ENCODE results near the gene FBXO47.
A peak's percentile ranks its signal among the peaks of the same experiment; 100 is the strongest.

The FBXO47 gene

GRCh38 chr17:38967290-38967738 is at the start of gene FBXO47:
FBXO47 (minus strand) TSS chr17:38967403; CDS start chr17:38963025, 4,378 bp downstream.
- DNase-seq (ENCODE audit: low spot score), result no peak

GRCh38 chr17:39016193-39017153 is 49.3 kb upstream of the FBXO47 start:
- DNase-seq (ENCODE audit: low spot score), result no peak

GRCh38 chr17:39015546-39015935 is 48.3 kb upstream of the FBXO47 start:
- no peak for DNase-seq (ENCODE audit: low spot score)

- DNase-seq (ENCODE audit: low spot score), result peak; percentile 19
Observed at GRCh38 chr17:39014795-39015545, 47.8 kb upstream of the FBXO47 start.

- DNase-seq (ENCODE audit: low spot score), result peak; percentile 36
Observed at GRCh38 chr17:39014044-39014794, 47.0 kb upstream of the FBXO47 start.

- DNase-seq (ENCODE audit: low spot score), result no peak
Observed at GRCh38 chr17:39012725-39013124, 45.5 kb upstream of the FBXO47 start.

- DNase-seq (ENCODE audit: low spot score), result no peak
Observed at GRCh38 chr17:39011907-39012468, 44.8 kb upstream of the FBXO47 start.

GRCh38 chr17:39009581-39010001 is 42.4 kb upstream of the FBXO47 start:
- no peak for DNase-seq (ENCODE audit: low spot score)

GRCh38 chr17:39008633-39009032 is 41.4 kb upstream of the FBXO47 start:
- no peak for DNase-seq (ENCODE audit: low spot score)

GRCh38 chr17:39002991-39003715 is 36.0 kb upstream of the FBXO47 start:
- DNase-seq (ENCODE audit: low spot score), result no peak

- peak; percentile 53 for DNase-seq (ENCODE audit: low spot score)
Observed at GRCh38 chr17:39001703-39002637, 34.8 kb upstream of the FBXO47 start.

- DNase-seq (ENCODE audit: low spot score), result no peak
Observed at GRCh38 chr17:39000021-39000601, 32.9 kb upstream of the FBXO47 start.

- no peak for DNase-seq (ENCODE audit: low spot score)
Observed at GRCh38 chr17:38996660-38997337, 29.6 kb upstream of the FBXO47 start.

- DNase-seq (ENCODE audit: low spot score), result no peak
Observed at GRCh38 chr17:38994026-38994425, 26.8 kb upstream of the FBXO47 start.

GRCh38 chr17:38984666-38985065 is 17.5 kb upstream of the FBXO47 start:
- DNase-seq (ENCODE audit: low spot score), result no peak

GRCh38 chr17:38982858-38983746 is 15.9 kb upstream of the FBXO47 start:
- DNase-seq (ENCODE audit: low spot score), result peak; percentile 67

GRCh38 chr17:38981636-38982035 is 14.4 kb upstream of the FBXO47 start:
- DNase-seq (ENCODE audit: low spot score), result no peak

Data from LoVo (cell line).